ENCODE data around the gene GLRX.
A peak's percentile ranks its signal among the peaks of the same experiment; 100 is the strongest.

DNA sequence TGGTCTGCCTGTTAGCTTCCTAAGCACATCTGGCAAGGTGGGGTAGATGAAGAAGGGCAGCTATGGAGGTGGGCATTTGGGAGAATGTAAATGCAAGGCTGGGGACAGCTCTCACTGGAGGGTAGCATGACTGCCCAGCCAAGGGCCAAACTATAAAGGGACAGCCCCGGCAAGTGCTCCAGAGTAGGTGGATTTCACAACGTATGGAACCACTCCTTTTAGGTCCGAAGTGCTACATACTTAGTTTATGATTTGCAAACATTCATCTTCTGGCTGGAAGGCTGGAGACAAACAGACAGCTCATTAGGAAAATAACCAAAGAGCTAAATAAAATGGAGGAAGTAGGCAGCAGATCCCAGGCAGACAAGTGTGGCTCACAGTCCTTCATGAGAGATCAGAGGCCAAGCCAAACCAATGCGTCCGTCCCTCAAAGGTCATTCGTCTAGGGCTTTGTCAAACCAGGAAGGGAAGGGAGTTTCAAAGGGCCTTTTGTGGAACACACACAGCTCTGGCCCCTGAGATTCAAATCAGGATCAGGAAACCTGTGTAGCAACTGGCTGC, 42.5 kb upstream of the GLRX start:
- TF ChIP-seq, protein P1, sequence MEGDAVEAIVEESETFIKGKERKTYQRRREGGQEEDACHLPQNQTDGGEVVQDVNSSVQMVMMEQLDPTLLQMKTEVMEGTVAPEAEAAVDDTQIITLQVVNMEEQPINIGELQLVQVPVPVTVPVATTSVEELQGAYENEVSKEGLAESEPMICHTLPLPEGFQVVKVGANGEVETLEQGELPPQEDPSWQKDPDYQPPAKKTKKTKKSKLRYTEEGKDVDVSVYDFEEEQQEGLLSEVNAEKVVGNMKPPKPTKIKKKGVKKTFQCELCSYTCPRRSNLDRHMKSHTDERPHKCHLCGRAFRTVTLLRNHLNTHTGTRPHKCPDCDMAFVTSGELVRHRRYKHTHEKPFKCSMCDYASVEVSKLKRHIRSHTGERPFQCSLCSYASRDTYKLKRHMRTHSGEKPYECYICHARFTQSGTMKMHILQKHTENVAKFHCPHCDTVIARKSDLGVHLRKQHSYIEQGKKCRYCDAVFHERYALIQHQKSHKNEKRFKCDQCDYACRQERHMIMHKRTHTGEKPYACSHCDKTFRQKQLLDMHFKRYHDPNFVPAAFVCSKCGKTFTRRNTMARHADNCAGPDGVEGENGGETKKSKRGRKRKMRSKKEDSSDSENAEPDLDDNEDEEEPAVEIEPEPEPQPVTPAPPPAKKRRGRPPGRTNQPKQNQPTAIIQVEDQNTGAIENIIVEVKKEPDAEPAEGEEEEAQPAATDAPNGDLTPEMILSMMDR (conservative IDR thresholded peaks at IDR 0.05; ENCODE audit: low read depth, low read length): no peak
- no peak for TF ChIP-seq POLR2A (IDR thresholded peaks at IDR 0.05; ENCODE audit: low read depth, low read length)
- TF ChIP-seq RAD21 (IDR thresholded peaks at IDR 0.05; ENCODE audit: low read length): no peak
- TF ChIP-seq FOS (IDR thresholded peaks at IDR 0.05; ENCODE audit: low read depth, low read length): peak; percentile 28; the same call in 1 of the 2 replicates
- no peak for TF ChIP-seq SMC3 (IDR thresholded peaks at IDR 0.05; ENCODE audit: low read depth, low read length)
- no peak for TF ChIP-seq MAFK (IDR thresholded peaks at IDR 0.05; ENCODE audit: low read depth, low read length)
- no peak for TF ChIP-seq RFX5 (IDR thresholded peaks at IDR 0.05; ENCODE audit: low read depth, low read length)
- TF ChIP-seq MXI1 (IDR thresholded peaks at IDR 0.05; ENCODE audit: borderline replicate concordance, low read depth, low read length): no peak
- peak; percentile 79 for TF ChIP-seq CEBPB (IDR thresholded peaks at IDR 0.05; ENCODE audit: low read depth, low read length)
- TF ChIP-seq, protein P2, sequence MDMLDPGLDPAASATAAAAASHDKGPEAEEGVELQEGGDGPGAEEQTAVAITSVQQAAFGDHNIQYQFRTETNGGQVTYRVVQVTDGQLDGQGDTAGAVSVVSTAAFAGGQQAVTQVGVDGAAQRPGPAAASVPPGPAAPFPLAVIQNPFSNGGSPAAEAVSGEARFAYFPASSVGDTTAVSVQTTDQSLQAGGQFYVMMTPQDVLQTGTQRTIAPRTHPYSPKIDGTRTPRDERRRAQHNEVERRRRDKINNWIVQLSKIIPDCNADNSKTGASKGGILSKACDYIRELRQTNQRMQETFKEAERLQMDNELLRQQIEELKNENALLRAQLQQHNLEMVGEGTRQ (IDR thresholded peaks at IDR 0.05; ENCODE audit: low read depth, low read length): no peak
- no peak for TF ChIP-seq BHLHE40 (IDR thresholded peaks at IDR 0.05; ENCODE audit: low read depth, low read length)
- TF ChIP-seq CHD1 (IDR thresholded peaks at IDR 0.05; ENCODE audit: low read depth, low read length): no peak
